GM13976 (cell line): ENCODE results near the gene CHRM1.

Source experiments
- DNase-seq: peaks from one replicate; pipeline ENCODE4 v3.0.0; 2012; ENCODE audit warnings: low spot score
- in situ Hi-C: fragments of 300-500 bp; cut with MboI; formaldehyde crosslinking; loops from one replicate; pipeline ENCODE4 v1.12.0; 2022; ENCODE audit warnings: low sequenced_read_pairs, mixed read lengths, inconsistent platforms; ENCODE audit not compliant: unreplicated experiment
- TF ChIP-seq, protein P1 (sequence below): IDR thresholded peaks from 2 replicates; pipeline ENCODE4 v1.5.1; 2012; ENCODE audit warnings: borderline replicate concordance, mild to moderate bottlenecking; ENCODE audit not compliant: insufficient read depth; ENCODE audit errors: extremely low read depth, missing control alignments, control extremely low read depth

The CHRM1 gene

DNA sequence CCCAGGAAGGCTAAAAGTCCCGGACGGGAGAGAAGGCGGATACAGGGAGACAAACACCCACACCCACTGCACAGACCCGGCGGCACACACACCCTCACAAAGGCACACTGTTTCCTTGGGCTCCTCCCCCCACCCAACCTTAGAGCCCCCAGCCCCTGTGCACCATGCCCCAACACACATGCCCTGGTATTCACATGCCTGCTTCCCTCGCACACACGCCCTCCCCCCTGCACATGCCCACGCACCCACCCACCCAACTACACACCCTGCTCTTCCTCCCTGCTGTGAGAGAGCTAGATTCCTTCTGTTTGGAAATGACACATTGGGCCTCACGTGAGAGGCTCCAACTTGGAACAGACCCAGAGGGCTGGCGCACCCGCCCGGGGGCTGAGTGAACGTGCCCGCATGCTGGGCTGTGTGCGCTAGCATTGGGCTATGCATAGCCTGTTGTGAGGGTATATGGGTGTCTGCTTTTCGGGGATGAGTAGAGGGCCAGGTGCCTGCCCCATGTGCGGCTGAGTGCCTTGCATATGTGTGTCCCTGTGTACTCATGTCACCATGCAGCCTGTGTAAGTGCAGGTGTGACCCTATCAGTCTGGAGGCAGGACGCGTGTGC is 518 bp upstream of the CHRM1 start:
- no peak for DNase-seq
- in situ Hi-C loops: loop anchor here (25.0 kb wide), 1 partner anchor 291 kb away; no protein-coding TSS in a partner anchor
- TF ChIP-seq, protein P1, sequence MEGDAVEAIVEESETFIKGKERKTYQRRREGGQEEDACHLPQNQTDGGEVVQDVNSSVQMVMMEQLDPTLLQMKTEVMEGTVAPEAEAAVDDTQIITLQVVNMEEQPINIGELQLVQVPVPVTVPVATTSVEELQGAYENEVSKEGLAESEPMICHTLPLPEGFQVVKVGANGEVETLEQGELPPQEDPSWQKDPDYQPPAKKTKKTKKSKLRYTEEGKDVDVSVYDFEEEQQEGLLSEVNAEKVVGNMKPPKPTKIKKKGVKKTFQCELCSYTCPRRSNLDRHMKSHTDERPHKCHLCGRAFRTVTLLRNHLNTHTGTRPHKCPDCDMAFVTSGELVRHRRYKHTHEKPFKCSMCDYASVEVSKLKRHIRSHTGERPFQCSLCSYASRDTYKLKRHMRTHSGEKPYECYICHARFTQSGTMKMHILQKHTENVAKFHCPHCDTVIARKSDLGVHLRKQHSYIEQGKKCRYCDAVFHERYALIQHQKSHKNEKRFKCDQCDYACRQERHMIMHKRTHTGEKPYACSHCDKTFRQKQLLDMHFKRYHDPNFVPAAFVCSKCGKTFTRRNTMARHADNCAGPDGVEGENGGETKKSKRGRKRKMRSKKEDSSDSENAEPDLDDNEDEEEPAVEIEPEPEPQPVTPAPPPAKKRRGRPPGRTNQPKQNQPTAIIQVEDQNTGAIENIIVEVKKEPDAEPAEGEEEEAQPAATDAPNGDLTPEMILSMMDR: no peak

DNA sequence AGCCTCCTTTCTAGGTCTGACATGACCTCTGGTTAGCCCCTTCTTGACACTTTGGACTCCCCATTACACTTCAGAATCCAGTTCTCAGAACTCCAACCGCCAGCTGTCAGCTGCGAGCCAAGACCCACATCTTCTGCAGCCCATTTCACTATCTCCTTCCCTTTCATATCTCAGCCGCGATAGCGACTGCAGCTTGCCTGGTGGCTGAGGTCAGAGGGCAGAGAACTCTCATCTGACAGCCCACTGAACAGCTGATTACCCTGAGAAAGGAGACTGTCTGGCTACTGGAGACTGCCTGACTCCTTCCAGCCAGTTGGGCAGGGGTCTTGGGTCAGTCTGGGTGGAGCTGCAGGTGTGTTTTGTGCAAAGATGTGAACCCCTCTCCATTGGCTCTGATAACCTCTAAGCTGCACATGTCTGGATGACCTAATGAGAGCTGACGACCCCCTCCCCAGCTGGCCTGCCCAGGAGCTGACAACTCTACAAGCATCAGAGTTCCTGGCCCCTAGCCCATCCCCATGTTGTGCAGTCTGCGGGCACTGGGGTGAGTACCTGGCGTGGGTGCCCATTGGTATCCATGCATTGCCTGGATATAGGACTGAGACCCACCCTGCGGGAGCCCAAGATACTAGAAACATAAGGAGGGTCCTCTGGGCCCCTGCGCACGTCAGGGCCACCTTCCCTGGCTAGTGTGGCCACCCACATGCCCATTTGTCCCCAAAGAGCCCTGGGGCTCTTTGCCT is 1.1 kb downstream of the CHRM1 start:
- in situ Hi-C loops: loop anchor here (25.0 kb wide), 1 partner anchor 292 kb away; no protein-coding TSS in a partner anchor
- no peak for DNase-seq
- TF ChIP-seq, protein P1: no peak

DNA sequence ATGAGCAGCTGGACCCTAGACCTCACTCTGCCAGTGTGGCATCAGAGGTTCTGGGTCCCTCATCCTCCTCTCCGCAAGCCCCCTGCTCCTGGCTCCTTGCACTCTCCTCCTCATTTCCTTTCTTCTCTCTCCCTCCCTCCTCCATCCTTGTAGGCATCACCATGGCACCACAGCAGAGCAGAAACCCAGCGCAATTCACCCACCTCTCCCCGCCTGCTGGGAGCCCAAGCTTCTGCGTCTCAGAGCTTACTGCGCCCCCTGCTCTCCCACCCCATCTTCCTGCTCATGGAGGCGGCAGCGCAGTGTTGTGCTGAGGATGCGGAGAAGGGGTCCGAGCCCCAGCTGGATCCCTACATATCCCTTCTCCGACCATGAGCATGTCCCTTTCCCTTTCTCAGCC is 1.7 kb downstream of the CHRM1 start:
- DNase-seq: no peak
- TF ChIP-seq, protein P1: no peak
- in situ Hi-C loops: loop anchor here (25.0 kb wide), 1 partner anchor 293 kb away; no protein-coding TSS in a partner anchor

DNA sequence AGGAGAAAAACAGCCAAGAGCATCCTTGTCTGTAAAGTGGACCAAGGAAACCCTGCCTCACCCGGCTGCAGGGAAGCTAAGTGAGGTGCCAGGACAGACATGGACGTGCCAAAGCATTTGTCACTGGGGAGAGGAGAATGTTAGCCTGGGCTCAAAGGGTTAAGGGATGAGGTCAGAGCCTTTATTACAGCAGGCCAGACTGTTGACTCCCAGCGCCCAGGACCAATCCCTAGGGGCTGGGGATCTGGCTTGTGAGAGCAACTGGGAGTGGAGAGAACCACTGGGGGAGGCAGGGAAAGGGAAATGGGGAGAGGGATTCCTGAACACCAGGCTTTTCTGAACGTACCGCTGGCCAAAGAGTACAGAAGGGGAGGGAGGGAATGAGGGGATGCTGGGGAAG is 2.6 kb downstream of the CHRM1 start:
- in situ Hi-C loops: loop anchor here (25.0 kb wide), 1 partner anchor 294 kb away; no protein-coding TSS in a partner anchor
- TF ChIP-seq, protein P1: no peak

DNA sequence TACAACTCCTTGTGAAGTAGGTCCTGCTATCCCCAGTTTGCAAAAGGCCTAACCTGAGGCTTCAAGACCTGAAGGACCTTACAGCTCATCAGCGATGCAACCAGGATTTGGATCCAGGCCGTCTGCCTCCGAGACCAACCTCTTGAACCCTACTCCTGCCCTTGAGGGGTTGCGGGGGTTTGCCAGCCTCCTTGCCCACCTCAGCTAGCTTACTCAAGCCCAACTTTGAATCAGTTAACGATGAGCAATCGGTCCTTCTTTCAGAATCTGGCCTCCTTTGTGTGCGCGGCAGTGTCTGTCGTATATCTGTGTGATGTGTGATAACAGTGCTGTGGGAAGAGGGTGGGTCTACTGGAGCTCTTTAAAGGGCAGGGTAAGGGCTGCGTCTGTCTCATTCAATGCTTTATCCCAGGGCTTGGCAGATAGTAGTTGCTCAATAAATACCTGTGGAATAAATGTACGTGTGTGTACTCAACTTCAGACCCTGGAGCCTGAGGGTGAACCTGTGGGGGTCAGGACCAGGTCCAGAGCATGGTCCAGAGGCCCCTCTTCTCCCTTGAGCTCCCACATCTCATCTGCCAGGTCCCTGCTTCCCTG is 3.2 kb downstream of the CHRM1 start:
- TF ChIP-seq, protein P1: no peak
- in situ Hi-C loops: loop anchor here (25.0 kb wide), 1 partner anchor 294 kb away; no protein-coding TSS in a partner anchor

More for the DNA sequence above, 2.6 kb downstream of the CHRM1 start:
- no peak for DNase-seq

DNA sequence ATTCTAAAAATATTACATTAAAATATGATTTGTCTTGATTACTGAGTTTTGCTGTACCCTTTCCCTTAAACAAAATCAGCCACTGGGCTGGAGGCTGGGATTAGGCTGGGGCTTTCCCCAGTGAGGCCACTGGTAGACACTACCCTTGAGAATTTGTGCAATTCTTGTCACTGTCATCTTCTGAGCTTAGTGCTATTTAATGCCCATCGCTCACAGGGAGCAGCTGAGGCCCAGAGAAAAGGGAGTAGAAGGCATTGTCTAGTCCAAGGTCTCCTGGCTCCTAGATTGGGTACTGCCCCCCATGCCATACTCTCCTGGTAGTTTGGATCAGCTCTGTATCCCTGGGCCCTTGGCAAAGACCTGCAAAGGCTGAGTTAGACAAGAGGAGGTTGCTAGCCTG is 6.7 kb downstream of the CHRM1 start:
- TF ChIP-seq, protein P1: no peak
- in situ Hi-C loops: loop anchor here (25.0 kb wide), 1 partner anchor 298 kb away; no protein-coding TSS in a partner anchor

More for the DNA sequence above, 3.2 kb downstream of the CHRM1 start:
- DNase-seq: no peak

More for the DNA sequence above, 6.7 kb downstream of the CHRM1 start:
- DNase-seq: no peak
